Ovary (tissue), 9 donors: ENCODE data around the gene DPYSL5. TPM values are rescaled to one million over a fixed set of nuclear protein-coding genes. Genes with fewer than 3 reads are reported as not detected.
"Not testable (repeated sequence)": the region's sequence is repeated elsewhere in the genome, so short reads cannot be mapped to it uniquely, and the experiment has no call there.

Source experiments
- DNase-seq, 5 donors: peaks; one replicate each; pipeline ENCODE4 v3.0.0-alpha.2; 2019 to 2020
- H3K27ac ChIP-seq, 2 donors: fragments of 200-600 bp; one replicate each; pipeline versions ENCODE4 v1.5.1 to v1.8.0; 2019 to 2022
- H3K27me3 ChIP-seq: fragments of 200-600 bp; one replicate; pipeline ENCODE4 v1.8.0; 2022
- H3K36me3 ChIP-seq: fragments of 200-600 bp; sonication (generic); one replicate; pipeline ENCODE4 v1.5.1; 2019
- H3K4me1 ChIP-seq: one replicate; pipeline ENCODE4 v1.8.1; 2013; ENCODE audit warnings: mild to moderate bottlenecking, moderate library complexity; ENCODE audit not compliant: insufficient read depth
- H3K4me3 ChIP-seq: fragments of 200-600 bp; sonication (generic); one replicate; pipeline ENCODE4 v1.5.1; 2017
- H3K9me3 ChIP-seq, 2 donors: fragments of 200-600 bp in 1 of 2; sonication (generic) in 1 of 2; one replicate each; pipeline versions ENCODE4 v1.5.1 to v1.8.1; 2013 to 2019; ENCODE audit warnings: mild to moderate bottlenecking in 1 of 2, moderate library complexity in 1 of 2
- CTCF ChIP-seq, 3 donors: fragments of 450-650 bp in 2 of 3; fragments of 200-600 bp in 1 of 3; IDR thresholded peaks; one replicate each; pipeline versions ENCODE4 v1.5.1 to v1.8.0; 2016 to 2022; ENCODE audit warnings: antibody characterized with exemption in 3 of 3, mild to moderate bottlenecking in 1 of 3
- EP300 ChIP-seq: sonication (generic); formaldehyde crosslinking; IDR thresholded peaks from one replicate; pipeline ENCODE4 v1.6.1; 2017; ENCODE audit warnings: antibody characterized with exemption
- POLR2A ChIP-seq: fragments of 450-650 bp; IDR thresholded peaks from one replicate; pipeline ENCODE4 v1.6.1; 2017; ENCODE audit warnings: antibody characterized with exemption, mild to moderate bottlenecking, moderate library complexity
- WGBS, 3 donors: extraction: QIAGEN DNeasy Blood & Tissue Kit in 1 of 3; methylation state at CpG; one replicate each; pipeline versions ENCODE4 v1.1.5 to v1.1.7; 2013 to 2017; 5-methylcytosine and 5-hydroxymethylcytosine counted together
- intact Hi-C, 4 donors: fragments of 100-400 bp; cut with DNase I; formaldehyde crosslinking; loops; one replicate each; pipeline versions ENCODE4 v1.11.0 to v1.15.1; 2022 to 2023
- polyA plus RNA-seq, 2 donors: library from polyadenylated mRNA; stranded (reverse); fragments of 200-250 nt in 1 of 2; fragments of 350-450 nt in 1 of 2; fragmentation: Illumina TruSeq in 1 of 2; extraction: RNeasy Lipid Tissue Mini Kit (QIAGEN cat#74804) in 1 of 2; gene quantifications; one replicate each; pipeline ENCODE4 v1.2.3, GENCODE V29; 2013 to 2014
- total RNA-seq, 7 donors: library from RNA; depleted of rRNA in 2 of 7; stranded (reverse); fragments of >200 nt in 2 of 7; fragmentation: NEBNext Ultra II Directional in 3 of 7; extraction: Animal tissue kit (Norgen Biotek cat#: 25700) in 3 of 7; gene quantifications; one replicate each; pipeline versions ENCODE4 v1.1.0 to v1.2.4, GENCODE V29; 2016 to 2023
- donor health status: DM: no; HTN: no; CAD: no; lungs with moderate emphysema.
- donor health status: DM: no; HTN: no; CAD: no.
- donor health status: Bipolar disorder and iron deficiency.
- donor health status: DM: yes; HTN: yes; CAD: no.
- donor health status: DM: no; HTN: no; CAD: no.
- donor health status: DM: yes; HTN: yes; CAD: no.

Gene DPYSL5
- total and polyA plus RNA-seq, 9 donors = 0.05 to 0.78 (median 0.17) TPM; not detected in 3

- intact Hi-C loops = loop anchor here in 1 of 4 donors (10.0 kb wide), 1 partner anchor 78 kb away; the partner anchor contains the start of gene DPYSL5
- DNase-seq = peak in 4 of 5 donors; percentile 33 to 58 (median 42)
Measured at GRCh38 chr2:26922405-26923188, 74.7 kb downstream of the DPYSL5 start.

GRCh38 chr2:26923189-26923466 is 75.2 kb downstream of the DPYSL5 start:
- DNase-seq, H3K36me3 ChIP-seq, H3K4me1 ChIP-seq, H3K27ac ChIP-seq, H3K27me3 ChIP-seq, H3K4me3 ChIP-seq, H3K9me3 ChIP-seq: not testable (repeated sequence)
- intact Hi-C loops = loop anchor here in 1 of 4 donors (10.0 kb wide), 1 partner anchor 78 kb away; the partner anchor contains the start of gene DPYSL5
- WGBS, 3 donors = 86 to 90% (median 89%) methylated on average over 1 of the region's 1 CpG

More at GRCh38 chr2:26922405-26923188, 74.7 kb downstream of the DPYSL5 start:
- WGBS, 3 donors = 10 to 14% (median 12%) methylated on average over 8 of the region's 8 CpGs
- Histone ChIP-seq H3K27me3 (no peaks in the 10 kb centered on the region), H3K27ac (no peak overlapping the region), H3K36me3 (no peaks in the 10 kb centered on the region), H3K4me1 (peaks cover 3% of the 10 kb centered on the region), H3K9me3 (no peaks in the 10 kb centered on the region), H3K4me3 (no peak overlapping the region)
- TF ChIP-seq CTCF (IDR thresholded peaks at IDR 0.05) = peak in 1 of 3 donors; percentile 31
- no peak for TF ChIP-seq EP300

GRCh38 chr2:26924731-26925099 is 76.8 kb downstream of the DPYSL5 start:
- WGBS, 3 donors = 95% methylated on average over 14 of the region's 14 CpGs
- Histone ChIP-seq H3K36me3 (no peaks in the 10 kb centered on the region), H3K27me3 (no peaks in the 10 kb centered on the region), H3K4me3 (no peak overlapping the region), H3K27ac (no peak overlapping the region), H3K4me1 (peaks cover 3% of the 10 kb centered on the region), H3K9me3 (no peaks in the 10 kb centered on the region)
- intact Hi-C loops = loop anchor here in 1 of 4 donors (10.0 kb wide), 1 partner anchor 80 kb away; the partner anchor contains the start of gene DPYSL5
- TF ChIP-seq EP300 (no peak), CTCF (IDR thresholded peaks at IDR 0.05) (no peak)
- DNase-seq = no peak

GRCh38 chr2:26925100-26925791 is 77.3 kb downstream of the DPYSL5 start:
- no peaks in the 10 kb centered on the region for H3K27me3 ChIP-seq
- H3K4me1 ChIP-seq = peaks cover 3% of the 10 kb centered on the region
- H3K27ac ChIP-seq = no peak overlapping the region
- WGBS, 3 donors = 22 to 37% (median 31%) methylated on average over 9 of the region's 9 CpGs
- H3K9me3 ChIP-seq = no peaks in the 10 kb centered on the region
- no peaks in the 10 kb centered on the region for H3K36me3 ChIP-seq
- no peak for TF ChIP-seq CTCF (IDR thresholded peaks at IDR 0.05)
- TF ChIP-seq POLR2A = no peak
- no peak for TF ChIP-seq EP300
- no peak overlapping the region for H3K4me3 ChIP-seq
- intact Hi-C loops = loop anchor here in 1 of 4 donors (10.0 kb wide), 1 partner anchor 80 kb away; the partner anchor contains the start of gene DPYSL5
- no peak for DNase-seq

- no peaks in the 10 kb centered on the region for H3K36me3 ChIP-seq
- H3K4me1 ChIP-seq = peaks cover 3% of the 10 kb centered on the region
- 88 to 97% (median 93%) methylated on average over 9 of the region's 9 CpGs for WGBS, 3 donors
- H3K9me3 ChIP-seq = no peaks in the 10 kb centered on the region
- no peaks in the 10 kb centered on the region for H3K27me3 ChIP-seq
- no peak overlapping the region for H3K27ac ChIP-seq
- TF ChIP-seq EP300 = no peak
- no peak for TF ChIP-seq CTCF (IDR thresholded peaks at IDR 0.05)
- no peak for TF ChIP-seq POLR2A
- intact Hi-C loops = loop anchor here in 1 of 4 donors (10.0 kb wide), 1 partner anchor 82 kb away; the partner anchor contains the start of gene DPYSL5
- H3K4me3 ChIP-seq = no peak overlapping the region
- DNase-seq = no peak
Measured at GRCh38 chr2:26927221-26927620, 79.3 kb downstream of the DPYSL5 start.
